Fibroblast of skin of scalp (primary cell): ENCODE measurements around the gene ZBTB12.
A peak's percentile ranks its signal among the peaks of the same experiment; 100 is the strongest.
"Not testable (repeated sequence)": the region's sequence is repeated elsewhere in the genome, so short reads cannot be mapped to it uniquely, and the experiment has no call there.

Experiments
- DNase-seq: peaks from one replicate; pipeline ENCODE4 v3.0.0-alpha.2; 2013

The ZBTB12 gene

DNA sequence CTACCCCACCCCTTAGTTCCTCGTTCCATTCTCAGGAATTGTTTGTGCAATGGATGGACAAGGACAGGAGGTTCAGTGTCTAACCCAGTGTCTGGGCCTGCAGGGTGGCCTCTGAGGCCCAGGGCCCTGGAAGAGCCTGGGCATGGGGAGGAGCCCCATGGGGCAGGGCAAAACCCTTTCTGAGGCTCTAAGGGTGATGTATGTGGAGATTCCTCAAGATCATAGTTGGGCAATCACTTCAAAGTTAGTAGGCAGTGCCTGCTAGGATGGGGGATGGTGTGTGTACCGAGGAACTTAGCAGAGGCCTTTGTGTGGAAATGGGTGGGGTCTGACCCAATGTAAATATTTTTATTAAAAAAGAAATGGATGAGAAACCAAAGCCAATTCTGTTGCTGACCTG is 18.9 kb upstream of the ZBTB12 start:
- DNase-seq, result no peak

DNA sequence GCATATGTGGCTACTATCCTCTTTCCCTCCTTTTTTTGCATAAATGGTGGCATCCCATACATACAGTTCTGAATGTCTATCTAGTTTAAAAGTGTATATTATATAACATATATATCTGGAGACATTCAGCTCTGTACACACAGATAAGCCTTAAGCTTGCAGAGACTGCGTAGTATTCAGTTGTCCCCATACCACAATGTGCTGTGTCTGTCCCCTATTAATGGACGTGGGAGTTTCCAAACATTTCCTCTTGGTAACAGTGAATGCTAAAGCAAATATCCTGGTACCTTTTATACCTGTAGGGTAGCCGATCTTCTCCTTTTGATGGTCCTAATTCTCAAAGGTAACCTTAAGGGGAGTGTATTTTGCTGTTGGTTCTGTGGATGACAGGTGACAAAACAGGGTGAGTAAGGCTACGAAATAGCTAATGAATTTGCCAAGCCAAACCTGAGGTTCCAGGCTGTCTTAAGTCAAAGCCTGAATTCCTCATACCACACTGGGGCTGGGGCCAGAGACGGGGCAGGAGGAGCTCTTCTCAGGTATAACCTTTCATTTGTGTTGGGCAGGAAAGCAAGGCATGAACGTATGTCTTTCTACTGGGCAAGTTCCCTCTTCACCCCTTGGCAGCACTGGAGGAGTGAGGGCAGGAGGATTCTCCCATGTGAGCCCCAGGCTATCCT is 17.9 kb upstream of the ZBTB12 start:
- no peak for DNase-seq

DNA sequence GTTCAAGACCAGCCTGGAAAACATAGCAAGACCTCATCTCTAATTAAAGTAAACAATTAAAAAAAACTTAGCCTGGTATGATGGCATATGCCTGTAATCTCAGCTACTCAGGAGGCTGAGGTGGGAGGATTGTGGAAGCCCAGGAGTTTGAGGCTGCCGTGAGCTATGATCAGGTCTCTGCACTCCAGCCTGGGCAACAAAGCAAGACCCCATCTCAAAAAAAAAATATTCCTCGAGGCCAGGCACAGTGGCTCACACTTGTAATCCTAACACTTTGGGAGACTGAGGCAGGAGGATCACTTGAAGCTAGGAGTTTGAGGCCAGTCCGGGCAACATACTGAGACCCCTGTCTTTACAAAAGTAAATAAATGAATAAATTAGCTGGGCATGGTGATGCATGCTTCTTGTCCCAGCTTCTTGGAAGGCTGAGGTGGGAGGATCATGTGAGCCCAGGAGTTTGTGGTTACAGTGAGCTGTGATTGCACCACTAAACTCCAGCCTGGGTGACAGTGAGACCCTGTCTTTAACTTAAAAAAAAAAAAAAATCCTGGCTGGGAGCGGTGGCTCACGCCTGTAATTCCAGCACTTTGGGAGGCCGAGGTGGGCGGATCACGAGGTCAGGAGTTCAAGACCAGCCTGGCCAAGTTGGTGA is 16.3 kb upstream of the ZBTB12 start:
- DNase-seq, result no peak

DNA sequence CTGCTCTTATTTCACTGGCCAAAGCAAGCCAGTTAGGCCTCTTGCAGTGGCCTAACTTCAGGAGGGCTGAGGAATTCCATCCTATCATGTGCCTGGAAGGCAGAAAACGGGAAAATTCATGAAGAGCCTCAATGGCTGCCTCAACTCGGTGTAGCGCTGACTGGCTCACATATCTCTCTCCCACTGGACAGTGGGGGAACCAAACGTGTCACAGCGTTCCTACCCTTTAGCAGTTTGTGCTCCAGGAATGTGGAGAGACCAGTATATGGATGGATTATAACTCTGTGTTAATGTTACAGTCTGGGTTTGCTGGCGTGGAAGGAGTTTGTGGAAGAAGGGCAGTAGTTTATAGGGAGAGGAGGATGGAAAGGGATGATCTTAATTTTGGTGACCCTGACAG is 13.9 kb upstream of the ZBTB12 start:
- no peak for DNase-seq

DNA sequence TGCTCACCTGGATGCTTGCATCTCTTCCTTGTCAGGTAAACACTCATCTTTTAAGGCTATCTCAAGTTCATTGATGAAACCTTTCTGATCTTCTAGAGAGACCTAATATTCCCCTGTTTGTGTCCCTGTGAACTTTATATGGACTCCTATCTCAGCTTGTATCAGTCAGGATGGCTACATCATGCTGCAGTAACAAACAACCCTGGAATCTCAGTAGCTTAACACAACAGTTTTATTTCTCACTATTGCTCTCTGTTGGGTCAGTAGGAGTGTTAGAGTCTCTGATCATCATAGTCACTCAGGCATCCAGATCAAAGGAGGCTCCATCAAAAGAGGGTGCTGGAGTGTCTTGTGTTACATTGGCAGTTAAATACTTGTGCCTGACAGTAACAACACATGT is 13.5 kb upstream of the ZBTB12 start:
- no peak for DNase-seq

DNA sequence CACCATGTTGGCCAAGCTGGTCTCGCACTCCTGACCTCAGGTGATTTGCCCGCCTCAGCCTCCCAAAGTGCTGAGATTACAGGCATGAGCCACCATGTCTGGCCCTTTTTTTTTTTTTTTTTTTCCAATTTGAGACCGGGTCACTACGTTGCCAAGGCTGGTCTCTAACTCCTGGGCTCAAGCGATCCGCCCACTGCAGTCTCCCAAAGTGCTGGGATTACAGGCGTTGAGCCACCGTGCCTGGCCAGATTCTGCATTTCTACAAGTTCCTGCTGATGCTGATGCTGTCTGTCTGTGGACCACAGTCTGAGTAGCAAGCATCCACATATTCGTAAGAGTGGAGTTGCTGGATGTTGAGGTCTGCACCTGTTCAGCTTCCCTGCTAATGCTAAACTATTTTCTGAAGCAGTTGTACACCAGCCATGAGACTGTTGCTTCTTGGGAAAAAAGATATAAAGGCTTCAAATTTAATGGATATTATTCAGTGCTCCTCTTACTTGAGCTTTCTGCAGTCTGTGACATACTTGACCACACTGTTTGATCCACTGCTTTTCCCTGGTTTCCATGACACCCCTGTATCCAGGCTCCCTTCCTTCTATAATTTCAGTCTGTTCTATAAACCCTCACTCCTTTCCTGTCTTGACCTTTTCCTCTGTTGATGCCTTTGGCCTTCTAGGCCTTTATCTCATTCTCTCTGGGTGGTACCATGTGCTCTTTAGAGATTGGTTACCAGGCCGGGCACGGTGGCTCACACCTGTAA is 10.1 kb upstream of the ZBTB12 start:
- no peak for DNase-seq

DNA sequence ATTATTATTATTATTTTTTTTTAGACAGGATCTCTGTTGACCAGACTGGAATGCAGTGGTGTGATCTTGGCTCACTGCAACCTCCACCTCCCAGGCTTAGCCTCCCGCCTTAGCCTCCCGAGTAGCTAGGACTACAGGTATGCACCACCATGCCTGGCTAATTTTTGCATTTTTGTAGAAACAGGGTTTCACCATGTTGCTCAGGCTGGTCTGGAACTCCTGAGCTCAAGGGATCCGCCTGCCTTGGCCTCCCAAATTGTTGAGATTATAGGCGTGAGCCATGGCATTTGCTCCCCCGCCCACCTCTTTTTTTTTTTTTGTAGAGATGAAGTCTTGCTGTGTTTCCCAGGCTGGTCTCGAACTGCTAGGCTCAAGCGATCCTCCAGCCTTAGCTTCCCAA is 7.4 kb upstream of the ZBTB12 start:
- DNase-seq, result not testable (repeated sequence)

DNA sequence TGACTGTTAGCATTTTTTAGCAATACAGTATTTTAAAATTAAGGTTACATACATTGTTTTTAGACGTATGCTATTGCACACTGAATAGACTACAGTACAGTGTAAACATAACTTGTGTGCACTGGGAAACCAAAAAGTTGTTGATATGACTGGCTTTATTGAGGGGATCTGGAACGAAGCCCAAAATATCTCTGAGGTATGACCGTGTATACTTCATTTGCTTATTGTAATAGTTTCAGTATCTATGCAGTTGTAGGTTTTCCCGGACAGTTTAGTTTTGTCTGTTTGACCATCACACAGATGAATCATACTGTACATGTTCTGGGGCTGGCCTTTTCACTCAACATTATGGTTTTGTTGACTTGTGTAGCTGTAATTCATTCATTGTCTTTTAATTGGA is 6.9 kb upstream of the ZBTB12 start:
- DNase-seq, result peak; percentile 19

DNA sequence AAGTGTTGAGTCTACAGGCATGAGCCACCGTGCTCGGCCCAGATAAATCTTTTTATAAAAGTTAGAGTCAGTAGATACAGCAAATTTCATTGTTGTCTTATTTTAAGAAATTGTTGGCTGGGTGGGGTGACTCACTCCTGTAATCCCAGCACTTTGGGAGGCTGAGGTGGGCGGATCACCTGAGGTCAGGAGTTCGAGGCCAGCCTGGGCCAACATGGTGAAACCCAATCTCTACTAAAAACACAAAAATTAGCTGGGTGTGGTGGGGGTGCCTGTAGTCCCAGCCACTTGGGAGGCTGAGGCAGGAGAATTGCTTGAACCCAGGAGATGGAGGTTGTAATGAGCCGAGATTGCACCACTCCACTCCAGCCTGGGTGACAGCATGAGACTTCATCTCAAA is 6.4 kb upstream of the ZBTB12 start:
- not testable (repeated sequence) for DNase-seq

DNA sequence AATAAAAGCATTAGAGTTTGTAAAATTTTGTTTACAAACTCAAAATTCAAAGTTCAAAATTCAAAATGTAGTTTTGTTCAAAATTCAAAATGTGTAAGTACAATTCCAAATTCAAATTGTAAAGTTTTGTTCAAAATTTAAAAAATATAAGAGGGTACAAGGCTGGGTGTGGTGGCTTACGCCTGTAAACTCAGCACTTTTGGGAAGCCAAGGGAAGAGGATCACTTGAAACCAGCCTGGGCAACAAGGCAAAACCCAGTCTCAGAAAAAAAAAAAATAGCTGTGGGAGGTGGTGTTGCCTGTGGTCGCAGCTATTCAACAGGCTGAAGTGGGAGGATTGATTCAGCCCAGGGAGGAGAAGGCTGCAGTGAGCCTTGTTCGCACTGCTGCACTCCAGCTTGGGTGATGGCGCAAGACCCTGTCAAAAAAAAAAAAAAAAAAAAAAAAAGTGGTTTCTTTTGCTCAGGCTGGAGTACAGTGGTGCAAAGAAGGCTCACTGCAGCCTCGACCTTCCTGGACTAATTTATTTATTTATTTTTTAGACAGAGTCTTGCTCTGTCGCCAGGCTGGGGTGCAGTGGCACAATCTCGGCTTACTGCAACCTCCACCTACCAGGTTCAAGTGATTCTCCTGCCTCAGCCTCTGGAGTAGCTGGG is 5.4 kb upstream of the ZBTB12 start:
- DNase-seq, result peak; percentile 71

DNA sequence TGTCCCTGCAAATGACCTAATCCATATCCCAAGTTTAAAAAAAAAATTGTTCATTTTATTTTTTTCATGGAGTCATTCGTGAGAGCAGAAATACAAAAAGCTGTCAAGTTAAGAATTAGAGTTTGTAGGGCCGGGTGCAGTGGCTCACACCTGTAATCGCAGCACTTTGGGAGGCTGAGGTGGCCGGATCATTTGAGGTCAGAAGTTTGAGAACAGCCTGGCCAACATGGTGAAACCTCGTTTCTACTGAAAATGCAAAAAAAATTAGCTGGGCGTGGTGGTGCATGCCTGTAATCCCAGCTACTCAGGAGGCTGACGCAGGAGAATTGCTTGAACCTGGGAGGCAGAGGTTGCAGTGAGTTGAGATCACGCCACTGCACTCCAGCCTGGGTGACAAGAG is 4.8 kb upstream of the ZBTB12 start:
- not testable (repeated sequence) for DNase-seq

DNA sequence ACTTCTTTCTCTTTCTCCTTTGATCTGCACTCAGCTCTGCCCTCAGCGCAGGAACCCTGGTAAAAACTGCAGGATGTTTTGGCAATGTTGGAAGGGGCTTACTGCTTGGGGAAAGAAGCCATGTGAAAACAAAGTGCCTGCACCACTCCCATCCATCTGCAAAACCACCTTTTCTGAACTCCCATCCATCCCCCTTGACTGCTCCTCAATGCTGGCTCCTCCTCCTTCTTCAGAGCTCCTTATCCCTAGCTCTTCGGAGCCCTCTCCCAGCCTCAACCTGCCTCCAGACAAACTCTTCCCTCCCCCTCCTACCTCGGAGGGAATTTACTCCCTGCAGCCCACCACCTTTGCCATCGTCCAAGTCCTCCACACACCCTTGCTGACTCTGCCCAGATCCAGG is 4.2 kb upstream of the ZBTB12 start:
- DNase-seq, result no peak

DNA sequence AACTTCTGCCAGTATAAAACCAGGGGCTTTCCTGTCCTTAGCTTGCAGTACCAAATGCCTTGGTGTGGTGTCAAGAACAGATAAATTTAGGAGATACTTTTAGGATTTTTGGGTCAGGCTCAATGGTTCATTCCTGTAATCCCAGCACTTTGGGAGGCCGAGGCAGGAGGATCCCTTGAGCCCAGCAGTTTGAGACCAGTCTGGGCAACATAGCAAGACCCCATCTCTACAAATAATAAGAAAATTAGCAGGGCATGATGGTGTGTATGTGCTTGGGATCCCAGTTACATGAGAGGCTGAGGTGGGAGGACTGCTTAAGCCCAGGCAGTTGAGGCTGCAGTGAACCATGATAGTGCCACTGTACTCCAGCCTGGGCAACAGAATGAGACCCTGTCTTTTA is 3.2 kb upstream of the ZBTB12 start:
- DNase-seq, result no peak

DNA sequence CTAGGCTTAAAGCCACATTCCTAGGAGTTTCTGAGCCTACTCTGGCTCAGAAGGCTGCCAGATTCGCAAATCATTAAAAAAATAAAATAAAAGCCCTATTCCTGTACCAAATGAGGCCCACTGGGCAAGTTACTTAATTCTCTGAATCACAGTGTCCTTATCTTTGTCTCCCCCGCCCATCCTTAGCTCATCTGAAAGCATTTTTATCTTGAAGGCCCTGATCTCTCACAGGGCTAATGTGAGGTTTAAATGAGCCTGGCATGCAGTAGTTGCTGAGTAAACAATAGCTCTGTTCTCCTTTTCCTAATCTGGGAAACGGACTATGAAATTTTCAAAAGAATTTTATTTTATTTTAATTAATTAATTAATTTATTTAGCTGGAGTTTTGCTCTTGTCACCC is 2.1 kb upstream of the ZBTB12 start:
- DNase-seq, result no peak

DNA sequence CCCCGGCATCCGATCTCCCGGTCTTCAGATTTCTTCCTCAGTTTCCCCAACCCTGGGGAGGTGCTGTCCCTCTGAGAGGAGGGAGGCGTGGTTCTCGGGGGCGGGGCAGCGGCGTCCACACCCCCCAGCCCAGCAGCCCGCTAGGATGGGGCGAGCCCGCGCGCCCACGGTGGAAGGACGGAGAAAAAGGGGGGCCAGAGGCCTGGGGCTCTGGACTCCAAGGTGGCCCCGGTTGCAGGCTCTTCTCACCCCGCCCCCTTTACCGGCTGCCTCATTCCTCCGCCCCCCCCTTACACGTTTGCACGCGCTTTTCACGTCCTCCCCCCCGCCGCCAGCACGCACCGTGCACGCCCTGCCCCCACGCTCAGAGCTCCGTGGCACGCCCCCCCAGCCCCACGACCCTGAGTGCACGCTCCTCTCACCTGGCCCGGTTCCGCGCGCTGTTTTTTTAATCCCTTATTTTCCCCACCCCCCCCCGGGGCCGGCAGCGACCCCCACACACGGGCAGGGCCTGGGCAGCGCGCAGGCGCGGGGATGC is 402 bp downstream of the ZBTB12 start:
- DNase-seq, result peak; percentile 51

DNA sequence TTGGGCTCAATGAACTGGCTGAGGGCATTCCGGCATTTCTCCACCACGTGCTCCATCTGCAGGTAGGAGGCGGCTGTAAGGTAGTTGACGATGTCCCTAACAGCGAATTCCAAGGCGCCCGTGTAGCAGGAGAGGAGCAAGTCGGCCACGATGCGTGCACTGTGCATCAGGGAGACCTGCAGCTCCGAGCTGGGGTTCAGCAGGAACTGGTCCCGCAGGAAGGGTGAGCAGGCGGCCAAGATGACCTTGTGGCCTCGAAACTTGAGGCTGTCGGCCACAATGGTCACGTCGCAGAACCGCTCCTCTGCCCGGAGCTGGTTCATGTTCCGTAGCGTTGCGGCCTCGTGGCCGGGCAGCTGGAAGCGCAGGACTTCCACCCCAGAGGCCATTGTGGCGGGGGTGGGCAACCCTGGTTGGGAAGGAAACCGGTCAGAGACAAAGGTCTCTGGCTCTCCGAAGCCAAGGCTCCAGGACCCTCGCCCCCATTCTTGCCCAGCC is 920 bp downstream of the ZBTB12 start:
- DNase-seq, result no peak

DNA sequence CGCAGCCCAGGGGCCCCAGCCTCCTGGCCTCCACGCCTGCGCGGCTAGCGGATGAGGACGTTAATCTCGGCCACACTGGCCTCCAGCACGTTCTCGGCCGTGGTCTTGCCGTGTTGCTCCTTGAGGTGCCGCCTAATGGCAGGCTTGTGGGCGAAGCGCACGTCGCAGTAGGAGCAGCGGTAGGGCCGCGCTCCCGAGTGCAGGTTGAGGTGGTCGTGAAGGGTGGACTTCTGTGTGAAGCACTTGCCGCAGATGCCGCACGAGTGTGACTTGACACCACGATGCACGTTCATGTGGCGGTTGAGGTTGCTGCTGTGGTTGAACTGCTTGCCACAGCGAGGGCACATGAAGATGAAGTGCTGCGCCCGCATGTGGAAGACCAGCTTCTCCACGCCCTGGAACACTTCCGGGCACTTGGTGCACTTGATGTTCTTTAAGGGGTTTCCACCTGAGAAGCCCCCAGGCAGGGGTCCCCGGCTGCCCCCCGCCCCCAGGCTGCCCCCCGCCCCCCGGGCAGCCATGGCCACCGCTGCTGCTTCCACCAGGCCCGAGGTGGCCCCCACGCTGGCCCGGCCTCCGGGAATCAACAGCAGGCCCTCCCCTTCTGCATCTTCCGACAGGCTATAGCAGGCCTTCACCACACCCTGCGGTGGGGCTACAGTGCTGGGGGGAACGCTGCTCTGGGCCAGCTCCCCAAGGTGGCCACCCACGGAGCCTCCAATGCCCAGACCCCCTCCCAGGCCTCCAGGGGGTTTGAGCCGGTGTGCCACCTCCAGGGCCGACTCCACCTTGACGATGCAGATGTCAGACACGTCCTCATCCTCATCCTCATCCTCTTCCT is 1.8 kb downstream of the ZBTB12 start:
- DNase-seq, result no peak

DNA sequence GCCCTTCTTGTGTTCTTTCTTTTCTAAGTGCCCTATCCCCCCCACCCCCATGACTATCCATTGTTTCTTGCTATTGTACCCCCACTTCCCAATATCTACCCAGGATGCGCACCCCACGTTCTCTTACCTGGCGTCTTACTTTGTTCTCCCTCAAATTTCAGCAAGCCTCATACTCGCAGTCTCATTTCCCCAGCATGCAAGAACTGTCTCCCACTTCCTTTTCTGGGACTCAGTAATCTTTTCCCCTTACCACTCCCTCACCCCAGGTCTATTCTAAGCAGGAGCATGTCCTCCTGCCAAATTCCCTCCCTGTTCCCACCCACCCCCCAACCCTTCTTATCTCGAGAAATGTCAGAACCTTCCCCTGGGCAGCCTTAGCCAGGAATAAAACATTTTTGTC is 2.7 kb downstream of the ZBTB12 start:
- DNase-seq, result no peak

DNA sequence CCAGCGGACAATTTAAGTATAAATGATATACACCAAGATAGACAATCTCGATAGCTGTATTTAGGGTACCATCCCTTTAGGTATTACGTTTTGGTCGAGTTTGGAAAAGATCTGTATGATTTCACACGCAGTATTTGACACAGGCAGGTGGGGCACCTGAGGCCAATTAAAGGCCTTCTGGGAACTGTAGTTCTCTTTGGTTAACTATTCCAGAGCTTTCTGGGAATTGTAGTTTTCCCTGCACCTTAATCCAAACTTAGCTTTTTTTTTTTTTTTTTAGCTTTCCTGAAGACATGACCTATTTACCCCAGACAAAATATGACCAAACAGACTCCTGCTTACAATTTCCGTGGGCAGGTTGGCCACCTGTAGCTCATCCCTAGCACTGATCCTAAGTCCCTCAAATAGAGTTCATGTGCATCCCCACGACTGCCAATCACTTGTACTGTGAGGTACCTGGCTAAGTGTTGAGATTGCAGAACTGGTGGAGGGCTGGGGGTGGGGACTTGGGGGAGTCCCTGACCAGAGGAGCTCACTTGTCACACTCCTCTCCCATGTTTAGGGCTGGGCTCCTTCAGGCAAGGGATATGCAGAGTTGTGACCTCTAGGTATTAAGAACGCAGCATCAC is 3.4 kb downstream of the ZBTB12 start:
- DNase-seq, result peak; percentile 23

DNA sequence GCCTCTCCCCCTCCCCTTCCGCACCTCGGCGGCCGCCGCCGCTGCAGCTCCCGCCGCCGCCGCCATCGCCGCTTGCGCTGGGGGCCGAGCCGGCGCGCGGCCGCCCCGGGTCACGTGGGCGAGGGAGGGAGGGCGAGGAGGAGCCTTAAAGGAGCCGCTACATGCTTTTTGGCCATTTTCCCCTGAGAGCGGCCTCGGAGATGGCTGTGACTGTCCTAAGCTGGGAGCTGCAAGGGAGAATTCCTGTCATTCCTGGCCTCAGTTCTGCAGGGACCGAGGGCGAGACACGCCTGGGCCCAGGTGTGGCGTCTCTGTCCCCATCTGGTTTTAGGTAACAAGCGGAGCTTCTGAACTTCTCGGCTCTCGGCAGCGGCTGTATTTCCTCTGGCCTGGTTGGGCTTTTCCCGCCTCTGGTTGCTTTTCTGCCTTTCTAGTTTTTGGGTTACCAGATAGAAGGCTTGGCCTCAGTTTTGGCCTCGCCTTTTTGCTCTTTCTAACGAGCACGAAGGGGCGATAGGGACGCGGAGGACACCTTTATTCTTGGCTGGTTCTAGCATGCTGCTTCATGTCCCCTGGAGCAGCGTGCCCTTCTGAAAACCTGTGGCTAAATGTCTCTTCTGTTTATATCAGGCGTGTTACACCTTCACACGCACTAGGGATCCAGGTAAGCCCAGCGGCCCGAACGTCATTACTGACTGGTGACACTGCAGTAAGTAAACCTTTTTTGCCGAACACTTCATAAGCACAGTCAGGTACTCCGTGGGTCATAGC is 4.1 kb downstream of the ZBTB12 start, which contains the start of gene EHMT2:
Gene EHMT2, minus strand, starts transcription at position 87 of the 771 bp plus-strand sequence. Its CDS starts 21 bp downstream, at position 66.
- peak; percentile 80 for DNase-seq
